Progenitor cell of endocrine pancreas (in vitro differentiated cells): Measurements from ENCODE around the gene ANKRD33B. TPM values are rescaled to one million over a fixed set of nuclear protein-coding genes. Genes with fewer than 3 reads are reported as not detected.

Experiments used
- DNase-seq: peaks from one replicate; pipeline ENCODE4 v3.0.0; 2021; ENCODE audit warnings: low spot score; ENCODE audit not compliant: unreplicated experiment
- H3K27ac Mint-ChIP-seq: 2 replicates; pipeline ENCODE4 v1.8.0; 2021; ENCODE audit warnings: mild to moderate bottlenecking, moderate library complexity, mixed read lengths
- H3K27me3 Mint-ChIP-seq: 2 replicates; pipeline ENCODE4 v1.8.0; 2021; ENCODE audit warnings: mixed read lengths
- H3K36me3 Mint-ChIP-seq: 2 replicates; pipeline ENCODE4 v1.8.0; 2022; ENCODE audit warnings: mixed read lengths; ENCODE audit not compliant: insufficient read depth
- H3K4me1 Mint-ChIP-seq: 2 replicates; pipeline ENCODE4 v1.8.0; 2021; ENCODE audit warnings: low read depth, mixed read lengths
- H3K4me3 Mint-ChIP-seq: 2 replicates; pipeline ENCODE4 v1.8.0; 2021; ENCODE audit warnings: low read depth, mild to moderate bottlenecking, moderate library complexity, mixed read lengths
- H3K9me3 Mint-ChIP-seq: 2 replicates; pipeline ENCODE4 v1.8.0; 2021; ENCODE audit warnings: low read depth, mixed read lengths
- CTCF ChIP-seq: fragments of 200-600 bp; sonication (generic); IDR thresholded peaks from one replicate; pipeline ENCODE4 v1.5.0; 2021; ENCODE audit warnings: antibody characterized with exemption, mild to moderate bottlenecking; ENCODE audit not compliant: unreplicated experiment
- total RNA-seq: library from RNA; stranded (reverse); gene quantifications from 2 replicates; pipeline ENCODE4 v1.2.1, GENCODE V29; 2021

ANKRD33B gene
- total RNA-seq, 1 donor from 2014 or later, result 2.1 TPM

GRCh38 chr5:10631316-10631996 lies 67.6 kb downstream of the ANKRD33B start:
- Mint-ChIP-seq H3K27ac (no peak overlapping the region), H3K27me3 (peaks cover 37% of the 10 kb centered on the region), H3K9me3 (no peaks in the 10 kb centered on the region), H3K36me3 (no peaks in the 10 kb centered on the region), H3K4me1 (peaks cover 4% of the 10 kb centered on the region), H3K4me3 (no peak overlapping the region)
- no peak for DNase-seq
- TF ChIP-seq CTCF, result no peak

GRCh38 chr5:10632110-10632761 lies 68.4 kb downstream of the ANKRD33B start:
- H3K27me3 Mint-ChIP-seq, result peaks cover 44% of the 10 kb centered on the region
- TF ChIP-seq CTCF, result no peak
- DNase-seq, result no peak
- H3K9me3 Mint-ChIP-seq, result no peaks in the 10 kb centered on the region
- H3K4me3 Mint-ChIP-seq, result no peak overlapping the region
- H3K36me3 Mint-ChIP-seq, result no peaks in the 10 kb centered on the region
- H3K4me1 Mint-ChIP-seq, result peaks cover 3% of the 10 kb centered on the region
- H3K27ac Mint-ChIP-seq, result no peak overlapping the region

GRCh38 chr5:10633271-10634049 lies 69.6 kb downstream of the ANKRD33B start:
- Mint-ChIP-seq H3K36me3 (peaks cover under 1% of the 10 kb centered on the region), H3K27me3 (peaks cover 54% of the 10 kb centered on the region), H3K4me1 (no peaks in the 10 kb centered on the region), H3K4me3 (no peak overlapping the region), H3K9me3 (peaks cover 2% of the 10 kb centered on the region), H3K27ac (no peak overlapping the region)
- TF ChIP-seq CTCF, result no peak
- DNase-seq, result no peak

- no peak for TF ChIP-seq CTCF
- Mint-ChIP-seq H3K36me3 (peaks cover 2% of the 10 kb centered on the region), H3K27ac (no peak overlapping the region), H3K4me1 (no peaks in the 10 kb centered on the region), H3K4me3 (no peak overlapping the region), H3K27me3 (peaks cover 52% of the 10 kb centered on the region), H3K9me3 (peaks cover 5% of the 10 kb centered on the region)
- DNase-seq, result no peak
Measured at GRCh38 chr5:10634050-10634449, 70.2 kb downstream of the ANKRD33B start.

GRCh38 chr5:10634562-10634961 lies 70.7 kb downstream of the ANKRD33B start:
- Mint-ChIP-seq H3K4me3 (no peak overlapping the region), H3K27me3 (peaks cover 47% of the 10 kb centered on the region), H3K27ac (no peak overlapping the region), H3K4me1 (no peaks in the 10 kb centered on the region), H3K36me3 (peaks cover 2% of the 10 kb centered on the region), H3K9me3 (peaks cover 5% of the 10 kb centered on the region)
- DNase-seq, result no peak
- TF ChIP-seq CTCF, result no peak
